Bronchial epithelial cell (primary cell): ENCODE measurements around the gene CNKSR3. TPM values are rescaled to one million over a fixed set of nuclear protein-coding genes. Genes with fewer than 3 reads are reported as not detected.

ENCODE experiments used
- DNase-seq: peaks from one replicate; pipeline ENCODE4 v3.0.0-alpha.2; 2010; ENCODE audit warnings: low read depth
- FAIRE-seq: peaks from 2 replicates; lab custom pipeline; 2011; peaks lifted over from hg19 to GRCh38; lab: Jason Lieb, UNC
- H3K27me3 ChIP-seq: 2 replicates; pipeline ENCODE4 v1.5.1; 2011; ENCODE audit warnings: low read length; ENCODE audit not compliant: control insufficient read depth, insufficient read depth
- H3K36me3 ChIP-seq: 2 replicates; pipeline ENCODE4 v1.5.1; 2011; ENCODE audit warnings: low read length; ENCODE audit not compliant: control insufficient read depth, insufficient read depth
- H3K4me3 ChIP-seq: 2 replicates; pipeline ENCODE4 v1.5.1; 2011; ENCODE audit warnings: mild to moderate bottlenecking, low read depth, low read length, control low read depth
- CTCF ChIP-seq: IDR thresholded peaks from 2 replicates; pipeline ENCODE4 v1.5.1; 2011; ENCODE audit warnings: mild to moderate bottlenecking, moderate library complexity, low read length, control low read depth, inconsistent platforms; ENCODE audit not compliant: insufficient read depth, severe bottlenecking
- total RNA-seq: library from RNA; depleted of rRNA; stranded (reverse); fragments of >200 nt; gene quantifications from 2 replicates; pipeline ENCODE4 v1.2.1, GENCODE V29; 2014

CNKSR3 gene
- total RNA-seq, 1 donor from 2014 or later: 2.6 TPM

GRCh38 chr6:154404791-154405400, 105.6 kb downstream of the CNKSR3 start:
- FAIRE-seq (no peak), DNase-seq (no peak)
- Histone ChIP-seq H3K4me3 (no peak overlapping the region), H3K27me3 (no peaks in the 10 kb centered on the region), H3K36me3 (no peaks in the 10 kb centered on the region)
- TF ChIP-seq CTCF: no peak

GRCh38 chr6:154403788-154404187, 106.7 kb downstream of the CNKSR3 start:
- TF ChIP-seq CTCF: no peak
- FAIRE-seq (no peak), DNase-seq (peak; percentile 35)
- Histone ChIP-seq H3K27me3 (no peaks in the 10 kb centered on the region), H3K36me3 (no peaks in the 10 kb centered on the region), H3K4me3 (no peak overlapping the region)

- no peak for TF ChIP-seq CTCF
- DNase-seq: peak; percentile 89
- Histone ChIP-seq H3K4me3 (no peak overlapping the region), H3K36me3 (no peaks in the 10 kb centered on the region), H3K27me3 (no peaks in the 10 kb centered on the region)
- FAIRE-seq: no peak
These were observed 108.3 kb downstream of the CNKSR3 start for GRCh38 chr6:154402081-154402780.

GRCh38 chr6:154399097-154399496, 111.4 kb downstream of the CNKSR3 start:
- H3K27me3 ChIP-seq: no peaks in the 10 kb centered on the region
- DNase-seq: peak; percentile 60
- TF ChIP-seq CTCF: no peak
- no peaks in the 10 kb centered on the region for H3K36me3 ChIP-seq
- H3K4me3 ChIP-seq: no peak overlapping the region
- FAIRE-seq: no peak

GRCh38 chr6:154397491-154398195, 112.8 kb downstream of the CNKSR3 start:
- TF ChIP-seq CTCF: no peak
- Histone ChIP-seq H3K27me3 (no peaks in the 10 kb centered on the region), H3K4me3 (no peak overlapping the region), H3K36me3 (no peaks in the 10 kb centered on the region)
- no peak for FAIRE-seq
- no peak for DNase-seq
